ENCODE results near the gene LILRA2. TPM values are rescaled to one million over a fixed set of nuclear protein-coding genes. Genes with fewer than 3 reads are reported as not detected.

The LILRA2 gene
- total RNA-seq, 4 donors from 2014 or later = 1.9 to 13.4 (median 5.1) TPM

DNA sequence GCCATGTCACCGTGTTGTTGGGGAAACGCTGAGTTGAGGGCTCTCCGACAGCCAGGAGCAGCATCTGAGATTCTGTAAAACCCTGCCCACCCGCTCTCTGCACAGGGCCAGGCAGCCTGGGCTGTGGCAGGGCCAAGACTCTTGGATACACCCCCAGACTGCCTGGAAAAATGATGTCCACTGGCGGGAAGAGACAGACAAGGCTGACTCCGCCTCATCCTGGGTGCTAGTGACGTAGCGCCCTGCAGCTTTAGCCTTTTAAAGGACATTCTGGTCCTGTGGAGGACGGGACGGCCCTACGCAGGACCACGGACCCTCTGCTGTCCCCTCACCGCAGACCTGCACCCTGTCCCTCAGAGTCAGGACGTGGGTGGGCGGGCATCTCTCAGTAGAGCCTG is 20.7 kb upstream of the LILRA2 start:
- TF ChIP-seq, protein P1, sequence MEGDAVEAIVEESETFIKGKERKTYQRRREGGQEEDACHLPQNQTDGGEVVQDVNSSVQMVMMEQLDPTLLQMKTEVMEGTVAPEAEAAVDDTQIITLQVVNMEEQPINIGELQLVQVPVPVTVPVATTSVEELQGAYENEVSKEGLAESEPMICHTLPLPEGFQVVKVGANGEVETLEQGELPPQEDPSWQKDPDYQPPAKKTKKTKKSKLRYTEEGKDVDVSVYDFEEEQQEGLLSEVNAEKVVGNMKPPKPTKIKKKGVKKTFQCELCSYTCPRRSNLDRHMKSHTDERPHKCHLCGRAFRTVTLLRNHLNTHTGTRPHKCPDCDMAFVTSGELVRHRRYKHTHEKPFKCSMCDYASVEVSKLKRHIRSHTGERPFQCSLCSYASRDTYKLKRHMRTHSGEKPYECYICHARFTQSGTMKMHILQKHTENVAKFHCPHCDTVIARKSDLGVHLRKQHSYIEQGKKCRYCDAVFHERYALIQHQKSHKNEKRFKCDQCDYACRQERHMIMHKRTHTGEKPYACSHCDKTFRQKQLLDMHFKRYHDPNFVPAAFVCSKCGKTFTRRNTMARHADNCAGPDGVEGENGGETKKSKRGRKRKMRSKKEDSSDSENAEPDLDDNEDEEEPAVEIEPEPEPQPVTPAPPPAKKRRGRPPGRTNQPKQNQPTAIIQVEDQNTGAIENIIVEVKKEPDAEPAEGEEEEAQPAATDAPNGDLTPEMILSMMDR (IDR thresholded peaks at IDR 0.05; ENCODE audit: low read depth) = no peak

DNA sequence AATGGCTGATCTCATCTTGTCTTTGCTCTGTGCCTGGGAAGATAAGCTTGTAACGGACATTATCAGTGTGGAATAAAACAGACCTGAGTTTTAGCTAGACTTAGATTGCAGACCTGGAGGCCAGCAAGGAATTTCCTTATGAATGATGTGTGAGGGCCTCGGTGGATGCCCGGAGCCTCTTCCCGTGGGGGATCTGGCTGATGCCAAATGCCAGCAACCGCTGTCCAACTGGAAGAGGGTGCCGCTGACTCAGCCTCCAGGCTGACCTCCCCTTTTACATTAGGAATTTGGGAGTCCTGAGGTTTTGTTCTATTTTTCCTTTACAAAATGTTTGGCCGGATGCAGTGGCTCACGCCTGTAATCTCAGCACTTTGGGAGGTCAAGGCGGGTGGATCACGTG is 19.6 kb upstream of the LILRA2 start:
- TF ChIP-seq, protein P1 (IDR thresholded peaks at IDR 0.05; ENCODE audit: low read depth) = no peak

DNA sequence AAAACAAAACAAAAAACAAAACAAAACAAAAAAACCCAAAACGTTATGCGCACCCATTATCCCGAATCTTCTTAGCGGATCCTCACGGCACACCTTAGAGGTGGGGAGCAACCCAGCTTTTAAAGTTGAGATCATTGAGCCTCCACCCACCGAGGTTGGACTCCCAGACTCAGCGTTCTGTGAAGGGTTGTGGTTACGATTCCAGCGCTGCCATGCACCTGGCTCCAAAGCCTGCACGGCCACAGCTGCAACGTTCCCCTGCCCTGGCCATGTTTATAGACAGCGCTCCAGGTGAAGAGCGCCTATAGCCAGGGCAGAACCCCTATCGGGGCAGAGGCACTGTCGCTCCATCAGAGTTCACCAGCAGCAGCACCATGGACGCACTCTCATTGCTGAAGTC is 18.7 kb upstream of the LILRA2 start:
- TF ChIP-seq, protein P1 (IDR thresholded peaks at IDR 0.05; ENCODE audit: low read depth) = no peak

DNA sequence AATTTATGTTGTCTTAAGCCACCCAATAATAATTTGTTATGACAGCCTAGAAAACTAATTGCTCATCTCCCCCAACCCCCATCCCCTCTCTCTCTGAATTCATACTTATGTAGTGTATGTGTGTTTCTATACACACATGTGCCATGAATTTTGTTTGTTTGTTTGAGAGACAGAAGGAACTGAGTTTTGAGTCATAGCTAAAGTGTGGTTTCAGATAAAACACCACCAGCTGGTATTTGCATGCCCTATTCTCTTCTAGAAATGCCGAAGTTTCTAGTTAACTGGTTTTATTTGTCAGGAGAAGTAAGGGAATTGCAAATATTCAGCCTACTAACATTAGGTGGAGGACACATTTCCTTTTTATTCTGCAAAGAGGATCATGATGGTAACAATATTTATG is 17.4 kb upstream of the LILRA2 start:
- TF ChIP-seq, protein P1 (IDR thresholded peaks at IDR 0.05; ENCODE audit: low read depth) = no peak

DNA sequence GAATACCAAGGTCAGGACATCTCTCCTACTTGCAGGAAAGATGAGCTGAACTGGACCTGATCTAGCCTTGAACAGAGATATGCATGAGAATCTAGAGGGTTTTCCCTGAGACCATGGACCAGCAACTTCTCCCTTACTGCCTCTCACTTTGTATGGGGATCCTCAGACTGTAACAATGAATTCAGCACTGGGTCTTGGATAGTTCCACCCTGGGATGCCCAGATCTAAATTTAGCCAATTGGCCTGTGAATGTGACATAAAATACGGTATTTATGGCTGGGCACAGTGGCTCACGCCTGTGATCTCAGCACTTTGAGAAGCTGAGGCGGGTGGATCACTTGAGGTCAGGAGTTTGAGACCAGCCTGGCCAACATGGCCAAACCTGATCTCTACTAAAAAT is 15.3 kb upstream of the LILRA2 start:
- TF ChIP-seq, protein P1 (IDR thresholded peaks at IDR 0.05; ENCODE audit: low read depth) = no peak

DNA sequence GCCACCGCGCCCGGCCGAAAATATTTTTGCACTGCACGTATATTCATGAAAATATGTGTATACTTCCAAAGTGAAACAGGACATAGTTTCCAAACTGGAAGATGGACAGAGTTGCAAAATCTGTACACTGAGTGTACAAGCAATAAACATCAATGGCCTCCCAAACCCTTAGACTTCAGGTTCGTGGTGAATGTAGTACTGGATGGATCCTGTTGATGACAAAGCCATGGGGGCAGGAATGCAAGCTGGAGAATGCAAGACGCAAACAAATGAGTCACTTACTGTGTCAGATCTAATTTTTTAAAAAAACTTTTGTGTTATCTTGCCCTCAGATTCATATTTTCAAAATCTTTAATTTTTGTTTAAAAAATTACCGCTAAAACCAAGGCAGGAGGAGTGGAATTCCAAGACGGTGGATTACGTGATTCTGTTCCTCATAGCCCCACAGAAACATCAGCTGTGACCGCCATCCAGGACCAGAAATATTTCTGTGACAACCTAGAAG is 12.7 kb upstream of the LILRA2 start:
- TF ChIP-seq, protein P1 (IDR thresholded peaks at IDR 0.05; ENCODE audit: low read depth) = no peak

DNA sequence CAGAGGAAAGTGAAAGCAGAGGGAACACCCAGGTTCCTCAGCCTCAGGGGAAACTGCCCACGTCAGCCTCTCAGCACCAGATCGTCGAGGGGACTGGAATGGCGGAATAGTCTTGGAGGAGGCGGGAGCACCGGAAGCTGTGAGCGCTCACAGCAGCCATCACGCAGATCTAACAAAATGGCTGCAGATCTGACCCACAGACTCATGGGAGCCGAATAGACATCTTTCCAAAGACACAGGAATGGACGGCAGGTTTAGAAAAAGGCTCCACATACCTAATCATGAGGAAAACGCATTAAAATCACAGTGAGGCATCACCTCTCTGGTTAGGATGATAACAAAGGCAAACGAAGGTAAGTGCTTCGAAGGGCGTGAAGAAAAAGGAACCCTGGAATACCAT is 11.8 kb upstream of the LILRA2 start:
- TF ChIP-seq, protein P1 (IDR thresholded peaks at IDR 0.05; ENCODE audit: low read depth) = no peak

Data from subcutaneous adipose tissue (tissue), 4 donors.